ENCODE data around the gene MXD1. TPM values are rescaled to one million over a fixed set of nuclear protein-coding genes. Genes with fewer than 3 reads are reported as not detected.

The MXD1 gene
- total RNA-seq, 2 experiments from 2014 or later = 14.1 to 15.9 TPM

GRCh38 chr2:69956475-69956979 is 41.6 kb downstream of the MXD1 start:
- intact Hi-C loops (cut with micrococcal nuclease) = no loop called here
- Mint-ChIP-seq H3K4me1 (ENCODE audit: low read depth) (no peaks in the 10 kb centered on the region), H3K36me3 (no peaks in the 10 kb centered on the region), H3K4me3 (no peak overlapping the region), H3K9me3 (no peaks in the 10 kb centered on the region), H3K27me3 (peaks cover 2% of the 10 kb centered on the region), H3K27ac (no peak overlapping the region)
- no peak for DNase-seq
- ChIA-PET CTCF (no interaction called here), POLR2A (no interaction called here)

GRCh38 chr2:69957965-69958364 is 43.1 kb downstream of the MXD1 start:
- no peak for DNase-seq
- ChIA-PET CTCF (no interaction called here), POLR2A (no interaction called here)
- H3K4me3 Mint-ChIP-seq = no peak overlapping the region
- H3K4me1 Mint-ChIP-seq (ENCODE audit: low read depth) = no peaks in the 10 kb centered on the region
- H3K9me3 Mint-ChIP-seq = no peaks in the 10 kb centered on the region
- H3K27ac Mint-ChIP-seq = no peak overlapping the region
- intact Hi-C loops (cut with micrococcal nuclease) = no loop called here
- no peaks in the 10 kb centered on the region for H3K36me3 Mint-ChIP-seq
- H3K27me3 Mint-ChIP-seq = peaks cover 2% of the 10 kb centered on the region

DNA sequence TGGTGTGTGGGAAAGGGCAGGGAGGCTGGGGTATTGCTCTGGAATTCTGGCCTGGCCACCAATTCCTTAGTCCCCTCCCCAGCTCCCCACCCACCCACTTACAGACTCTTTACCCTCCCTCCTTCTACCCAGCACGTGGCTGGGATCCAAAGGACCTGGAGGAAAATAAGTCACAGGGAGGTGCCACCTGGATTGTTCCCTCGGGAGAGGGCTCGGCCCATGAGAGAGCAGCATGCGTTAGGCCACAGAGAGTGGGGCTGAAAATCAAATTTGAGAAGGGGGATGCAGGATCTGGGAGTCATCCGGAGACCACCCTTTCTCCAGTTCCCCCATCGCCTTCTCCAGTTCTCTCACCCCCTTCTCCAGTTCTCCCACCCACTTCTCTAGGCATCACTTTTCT is 43.6 kb downstream of the MXD1 start:
- Mint-ChIP-seq H3K4me3 (no peak overlapping the region), H3K9me3 (no peaks in the 10 kb centered on the region), H3K4me1 (ENCODE audit: low read depth) (no peaks in the 10 kb centered on the region), H3K27me3 (peaks cover 2% of the 10 kb centered on the region), H3K27ac (no peak overlapping the region), H3K36me3 (no peaks in the 10 kb centered on the region)
- CTCF ChIA-PET = no interaction called here
- intact Hi-C loops (cut with micrococcal nuclease) = no loop called here
- POLR2A ChIA-PET = no interaction called here
- DNase-seq = no peak

GRCh38 chr2:69959425-69959824 is 44.5 kb downstream of the MXD1 start:
- Mint-ChIP-seq H3K36me3 (no peaks in the 10 kb centered on the region), H3K27ac (no peak overlapping the region), H3K4me1 (ENCODE audit: low read depth) (peaks cover 2% of the 10 kb centered on the region), H3K27me3 (peaks cover 2% of the 10 kb centered on the region), H3K9me3 (no peaks in the 10 kb centered on the region), H3K4me3 (no peak overlapping the region)
- ChIA-PET CTCF (no interaction called here), POLR2A (no interaction called here)
- intact Hi-C loops (cut with micrococcal nuclease) = no loop called here
- DNase-seq = no peak

GRCh38 chr2:69960821-69961220 is 45.9 kb downstream of the MXD1 start:
- POLR2A ChIA-PET = no interaction called here
- no peak for DNase-seq
- intact Hi-C loops (cut with micrococcal nuclease) = no loop called here
- peaks cover 6% of the 10 kb centered on the region for H3K4me1 Mint-ChIP-seq (ENCODE audit: low read depth)
- H3K9me3 Mint-ChIP-seq = no peaks in the 10 kb centered on the region
- H3K27ac Mint-ChIP-seq = no peak overlapping the region
- H3K36me3 Mint-ChIP-seq = no peaks in the 10 kb centered on the region
- H3K27me3 Mint-ChIP-seq = peaks cover 2% of the 10 kb centered on the region
- H3K4me3 Mint-ChIP-seq = no peak overlapping the region
- CTCF ChIA-PET = no interaction called here

DNA sequence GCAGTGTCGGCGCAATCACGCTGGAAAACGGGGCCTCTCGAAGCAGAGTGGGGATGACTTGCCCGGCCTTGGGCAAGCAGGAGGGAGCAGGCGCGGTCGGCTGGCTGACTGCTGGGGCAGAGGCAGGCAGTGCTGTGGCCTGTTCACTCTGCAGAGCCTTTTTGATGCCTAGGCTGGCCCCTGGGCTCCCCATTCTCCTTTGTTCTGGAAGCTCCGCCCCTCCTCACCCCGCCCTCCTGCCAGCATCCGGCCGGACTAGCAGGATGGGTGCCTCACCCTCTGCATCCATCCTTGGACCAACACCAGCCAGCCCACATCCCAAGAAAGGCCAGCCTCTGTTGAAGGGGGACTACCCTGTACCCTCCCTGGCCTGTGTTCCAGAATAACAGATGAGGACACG is 46.6 kb downstream of the MXD1 start, which contains the start of gene ASPRV1:
ASPRV1 (minus strand) TSS at position 136 of the 400 bp plus-strand sequence. CDS start 195 bp downstream, outside the sequence.
- Mint-ChIP-seq H3K4me3 (no peak within 1 kb of the TSS), H3K27ac (no peak within 1 kb of the TSS), H3K9me3 (no peaks in the 10 kb centered on the region), H3K36me3 (no peaks in the 10 kb centered on the region), H3K4me1 (ENCODE audit: low read depth) (peaks cover 6% of the 10 kb centered on the region), H3K27me3 (peaks cover 2% of the 10 kb centered on the region)
- CTCF ChIA-PET = no interaction called here
- intact Hi-C loops (cut with micrococcal nuclease) = no loop called here
- POLR2A ChIA-PET = no interaction called here
- DNase-seq = no peak

GRCh38 chr2:69962986-69963730 is 48.2 kb downstream of the MXD1 start:
- H3K27me3 Mint-ChIP-seq = peaks cover 2% of the 10 kb centered on the region
- H3K9me3 Mint-ChIP-seq = no peaks in the 10 kb centered on the region
- DNase-seq = no peak
- H3K36me3 Mint-ChIP-seq = no peaks in the 10 kb centered on the region
- POLR2A ChIA-PET = no interaction called here
- H3K27ac Mint-ChIP-seq = no peak overlapping the region
- intact Hi-C loops (cut with micrococcal nuclease) = no loop called here
- CTCF ChIA-PET = no interaction called here
- H3K4me1 Mint-ChIP-seq (ENCODE audit: low read depth) = peaks cover 6% of the 10 kb centered on the region
- no peak overlapping the region for H3K4me3 Mint-ChIP-seq

DNA sequence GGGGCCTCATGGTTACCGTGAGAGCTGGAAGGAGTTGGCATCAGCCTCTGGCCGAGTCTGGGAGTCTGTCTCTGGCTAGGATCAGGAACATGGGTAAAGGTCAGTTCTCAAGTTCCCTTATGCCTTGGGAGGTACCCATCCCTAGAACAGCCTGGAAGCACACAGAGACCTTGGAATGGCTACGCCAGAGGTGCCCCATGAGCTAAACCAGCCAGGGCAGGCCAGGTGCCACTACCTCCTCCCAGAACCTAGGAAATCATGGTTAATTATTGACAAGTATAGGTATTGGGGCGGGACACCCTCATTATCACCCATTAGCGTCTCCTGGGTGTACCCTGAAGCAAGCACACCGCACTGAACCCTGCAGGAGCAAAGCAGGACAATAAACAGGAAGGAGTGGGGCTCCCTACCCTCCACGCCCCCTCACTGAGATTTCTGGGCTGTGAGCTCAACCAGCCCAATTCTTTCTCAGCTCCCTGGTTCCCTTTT is 49.5 kb downstream of the MXD1 start:
- peaks cover 6% of the 10 kb centered on the region for H3K4me1 Mint-ChIP-seq (ENCODE audit: low read depth)
- CTCF ChIA-PET = no interaction called here

DNA sequence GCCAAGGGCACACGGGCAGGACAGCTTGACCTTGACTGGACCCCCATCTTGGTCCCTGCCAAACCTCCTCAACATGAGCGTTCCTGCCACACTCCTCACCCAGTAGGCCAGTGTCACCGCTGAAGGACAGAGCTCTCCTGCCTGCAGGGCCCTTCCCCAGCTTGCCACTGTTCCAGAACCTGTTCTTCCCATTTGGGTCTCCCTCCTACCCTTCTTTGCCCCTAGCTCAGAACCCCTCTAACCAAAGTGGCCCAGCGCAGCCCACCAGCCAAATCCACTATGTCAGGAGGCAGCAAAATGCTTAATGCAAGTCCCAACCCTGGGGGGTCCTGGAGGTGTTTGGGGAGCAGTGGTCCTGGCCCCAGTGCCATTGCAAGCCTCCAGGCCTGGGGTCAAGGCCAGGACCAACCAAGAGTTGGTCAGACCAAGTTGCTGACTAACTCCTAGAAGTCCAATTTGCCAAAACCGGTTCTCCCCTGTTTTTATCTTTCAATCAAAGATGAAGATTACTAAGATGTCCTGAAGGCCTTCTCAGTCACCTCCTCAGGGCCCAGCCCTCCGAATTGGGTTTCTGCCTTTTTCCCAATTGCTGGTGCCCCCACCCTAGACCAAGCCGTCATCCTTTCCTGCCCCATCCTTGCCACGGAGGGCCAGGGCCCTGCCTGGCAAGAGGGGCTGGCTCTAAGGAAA is 51.0 kb downstream of the MXD1 start:
- intact Hi-C loops (cut with micrococcal nuclease) = no loop called here
- DNase-seq = no peak
- Mint-ChIP-seq H3K4me1 (ENCODE audit: low read depth) (peaks cover 6% of the 10 kb centered on the region), H3K9me3 (no peaks in the 10 kb centered on the region), H3K36me3 (no peaks in the 10 kb centered on the region), H3K4me3 (no peak overlapping the region), H3K27me3 (no peaks in the 10 kb centered on the region), H3K27ac (no peak overlapping the region)
- ChIA-PET POLR2A (no interaction called here), CTCF (no interaction called here)

More for the DNA sequence above, 49.5 kb downstream of the MXD1 start:
- H3K27ac Mint-ChIP-seq = no peak overlapping the region
- H3K4me3 Mint-ChIP-seq = no peak overlapping the region
- POLR2A ChIA-PET = no interaction called here
- intact Hi-C loops (cut with micrococcal nuclease) = no loop called here
- DNase-seq = no peak
- no peaks in the 10 kb centered on the region for H3K36me3 Mint-ChIP-seq
- peaks cover 2% of the 10 kb centered on the region for H3K27me3 Mint-ChIP-seq
- H3K9me3 Mint-ChIP-seq = no peaks in the 10 kb centered on the region

DNA sequence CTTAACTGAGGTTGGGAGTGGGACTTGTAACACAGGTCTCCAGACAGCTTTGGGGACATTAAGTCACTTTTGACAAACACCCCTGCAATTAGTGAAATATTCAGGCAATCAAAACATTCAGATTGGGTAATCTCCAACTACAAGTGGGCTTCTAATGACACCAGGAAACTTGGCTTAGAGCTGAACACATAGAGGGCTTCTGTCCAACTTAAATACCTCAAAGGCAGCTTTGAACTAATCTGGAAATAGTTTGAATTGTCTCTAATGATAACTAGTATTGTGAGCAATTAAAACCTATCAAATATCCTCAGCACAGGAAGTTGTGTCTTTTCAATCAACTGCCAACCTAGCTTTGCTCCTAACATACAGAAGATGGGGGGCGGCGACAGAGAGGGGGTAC is 51.6 kb downstream of the MXD1 start:
- ChIA-PET POLR2A (no interaction called here), CTCF (no interaction called here)
- Mint-ChIP-seq H3K27ac (no peak overlapping the region), H3K27me3 (no peaks in the 10 kb centered on the region), H3K4me3 (no peak overlapping the region), H3K9me3 (no peaks in the 10 kb centered on the region), H3K36me3 (no peaks in the 10 kb centered on the region), H3K4me1 (ENCODE audit: low read depth) (peaks cover 6% of the 10 kb centered on the region)
- no peak for DNase-seq
- intact Hi-C loops (cut with micrococcal nuclease) = no loop called here

DNA sequence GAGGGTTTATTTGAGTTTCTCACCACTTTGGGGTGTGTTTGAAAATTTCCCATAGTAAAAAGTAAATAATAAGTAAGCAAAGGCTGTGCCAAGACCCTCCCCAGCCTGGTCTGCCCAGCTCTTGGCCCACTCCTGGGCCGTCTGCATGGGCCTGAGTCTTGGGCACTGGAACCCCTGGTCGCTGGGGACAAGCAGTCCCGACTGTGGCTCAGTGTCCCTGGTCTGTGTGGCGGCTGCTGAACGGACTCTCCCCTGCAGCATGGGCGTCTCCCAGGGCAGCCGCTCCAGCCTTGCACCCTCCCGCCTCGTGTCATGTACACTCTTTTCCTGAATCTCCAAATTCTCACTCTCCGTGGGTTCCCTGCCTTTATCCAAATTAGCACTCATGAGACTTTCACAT is 53.7 kb downstream of the MXD1 start:
- ChIA-PET CTCF (no interaction called here), POLR2A (no interaction called here)
- Mint-ChIP-seq H3K27me3 (no peaks in the 10 kb centered on the region), H3K36me3 (no peaks in the 10 kb centered on the region), H3K27ac (no peak overlapping the region), H3K9me3 (no peaks in the 10 kb centered on the region), H3K4me1 (ENCODE audit: low read depth) (peaks cover 6% of the 10 kb centered on the region), H3K4me3 (no peak overlapping the region)
- no peak for DNase-seq
- intact Hi-C loops (cut with micrococcal nuclease) = no loop called here

GRCh38 chr2:69969126-69969983 is 54.4 kb downstream of the MXD1 start:
- peaks cover 5% of the 10 kb centered on the region for H3K4me1 Mint-ChIP-seq (ENCODE audit: low read depth)
- CTCF ChIA-PET = no interaction called here
- intact Hi-C loops (cut with micrococcal nuclease) = no loop called here
- no peak overlapping the region for H3K4me3 Mint-ChIP-seq
- no peak for DNase-seq
- no peaks in the 10 kb centered on the region for H3K9me3 Mint-ChIP-seq
- no peak overlapping the region for H3K27ac Mint-ChIP-seq
- H3K27me3 Mint-ChIP-seq = no peaks in the 10 kb centered on the region
- no peaks in the 10 kb centered on the region for H3K36me3 Mint-ChIP-seq
- POLR2A ChIA-PET = no interaction called here
